ENCODE data around the gene ATAD3A.

- TF ChIP-seq CTCF (IDR thresholded peaks at IDR 0.05; ENCODE audit: insufficient read depth, low read length) (no peak), REST (IDR thresholded peaks at IDR 0.05; ENCODE audit: insufficient replicate concordance, low read depth) (no peak), GABPA (IDR thresholded peaks at IDR 0.05; ENCODE audit: low read depth) (no peak), POLR2AphosphoS5 (IDR thresholded peaks at IDR 0.05; ENCODE audit: low read depth) (no peak), SPI1 (IDR thresholded peaks at IDR 0.05; ENCODE audit: borderline replicate concordance, low read depth) (no peak)
Measured at GRCh38 chr1:1539310-1540089, 27.5 kb downstream of the ATAD3A start.
